ENCODE data around the gene NBPF15.
"Not testable (repeated sequence)": the region's sequence is repeated elsewhere in the genome, so short reads cannot be mapped to it uniquely, and the experiment has no call there.

- not testable (repeated sequence) for TF ChIP-seq POLR2A (IDR thresholded peaks at IDR 0.05); POLR2AphosphoS5 (IDR thresholded peaks at IDR 0.05; ENCODE audit: insufficient read depth in 1 of 2, low read depth in 1 of 2)
Measured at GRCh38 chr1:144412068-144412471, 49.4 kb downstream of the NBPF15 start.

Measured in vagina (tissue), 2 donors.